Measurements from ENCODE around the gene NKAIN2.

Gene NKAIN2

GRCh38 chr6:124494956-124495664, 691.4 kb downstream of the NKAIN2 start:
- H3K27ac ChIP-seq: no peak overlapping the region
- TF ChIP-seq ZFX (IDR thresholded peaks at IDR 0.05): no peak
- TF ChIP-seq CTCF (conservative IDR thresholded peaks at IDR 0.05): no peak

- H3K27ac ChIP-seq: no peak overlapping the region
- TF ChIP-seq CTCF (conservative IDR thresholded peaks at IDR 0.05) (no peak), ZFX (IDR thresholded peaks at IDR 0.05) (no peak)
Observed at GRCh38 chr6:124495665-124496190, 692.1 kb downstream of the NKAIN2 start.

GRCh38 chr6:124496334-124496733, 692.7 kb downstream of the NKAIN2 start:
- H3K27ac ChIP-seq: no peak overlapping the region
- TF ChIP-seq ZFX (IDR thresholded peaks at IDR 0.05) (no peak), CTCF (conservative IDR thresholded peaks at IDR 0.05) (no peak)

GRCh38 chr6:124512431-124512830, 708.8 kb downstream of the NKAIN2 start:
- no peak for TF ChIP-seq ZFX (IDR thresholded peaks at IDR 0.05)
- TF ChIP-seq CTCF (conservative IDR thresholded peaks at IDR 0.05): no peak
- H3K27ac ChIP-seq: no peak overlapping the region

GRCh38 chr6:124517339-124517738, 713.7 kb downstream of the NKAIN2 start:
- TF ChIP-seq CTCF (conservative IDR thresholded peaks at IDR 0.05) (no peak), ZFX (IDR thresholded peaks at IDR 0.05) (no peak)

GRCh38 chr6:124520514-124520913, 716.8 kb downstream of the NKAIN2 start:
- TF ChIP-seq CTCF (conservative IDR thresholded peaks at IDR 0.05) (no peak), ZFX (IDR thresholded peaks at IDR 0.05) (no peak)
- H3K27ac ChIP-seq: no peak overlapping the region

More at GRCh38 chr6:124517339-124517738, 713.7 kb downstream of the NKAIN2 start:
- H3K27ac ChIP-seq: no peak overlapping the region

- no peak overlapping the region for H3K27ac ChIP-seq
- TF ChIP-seq ZFX (IDR thresholded peaks at IDR 0.05) (no peak), CTCF (conservative IDR thresholded peaks at IDR 0.05) (no peak)
Observed at GRCh38 chr6:124522335-124522734, 718.7 kb downstream of the NKAIN2 start.

All from C4-2B (cell line).